GM18505 (cell line): ENCODE results near the gene CANT1.

Experiments
- ATAC-seq: cut with Tn5 transposase; IDR thresholded peaks from one replicate; pipeline ENCODE4 v1.9.1; 2021; ENCODE audit not compliant: unreplicated experiment
- POLR2A ChIP-seq: IDR thresholded peaks from 4 replicates; pipeline ENCODE4 v1.6.1; 2011; ENCODE audit warnings: borderline replicate concordance; ENCODE audit not compliant: insufficient read depth, insufficient read length; ENCODE audit errors: extremely low read depth

The CANT1 gene

GRCh38 chr17:78997231-78997741 is 12.3 kb downstream of the CANT1 start:
- TF ChIP-seq POLR2A, result no peak
- no peak for ATAC-seq

- no peak for ATAC-seq
- TF ChIP-seq POLR2A, result no peak
Measured at GRCh38 chr17:78996781-78997201, 12.8 kb downstream of the CANT1 start.

DNA sequence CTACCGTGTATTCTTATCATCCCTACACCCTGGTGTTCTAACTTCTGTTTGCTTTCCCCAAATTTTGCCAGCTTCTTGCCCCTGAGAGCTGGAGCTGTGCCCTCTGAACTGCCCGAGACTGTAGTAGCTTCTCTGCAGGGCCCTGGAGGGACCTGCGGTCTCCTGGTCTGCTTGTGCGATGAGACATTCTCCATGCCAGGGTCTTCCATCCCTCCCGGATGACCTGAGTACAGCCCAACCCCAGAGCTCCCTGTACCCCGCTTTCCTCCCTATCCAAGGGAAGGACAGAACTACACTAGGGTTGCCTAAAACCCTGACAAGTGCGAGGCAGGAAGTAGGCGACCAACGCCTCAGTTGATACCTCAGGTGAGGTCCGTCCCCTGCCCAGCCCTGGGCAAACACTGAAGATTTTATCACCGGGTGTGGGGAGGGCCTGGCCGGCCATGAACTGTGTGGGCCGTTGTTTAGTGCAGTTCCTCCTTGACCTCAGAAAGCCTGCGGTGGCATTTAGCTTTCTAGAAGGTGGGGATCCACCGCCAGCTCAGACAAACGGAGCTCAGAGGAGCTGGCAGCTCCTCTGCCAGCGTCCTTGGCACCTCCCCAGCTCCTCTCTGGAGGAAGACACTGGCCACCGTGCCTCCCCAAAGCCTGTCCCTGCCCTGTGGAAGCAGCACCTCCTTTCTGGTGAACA is 13.7 kb downstream of the CANT1 start:
- TF ChIP-seq POLR2A, result no peak

DNA sequence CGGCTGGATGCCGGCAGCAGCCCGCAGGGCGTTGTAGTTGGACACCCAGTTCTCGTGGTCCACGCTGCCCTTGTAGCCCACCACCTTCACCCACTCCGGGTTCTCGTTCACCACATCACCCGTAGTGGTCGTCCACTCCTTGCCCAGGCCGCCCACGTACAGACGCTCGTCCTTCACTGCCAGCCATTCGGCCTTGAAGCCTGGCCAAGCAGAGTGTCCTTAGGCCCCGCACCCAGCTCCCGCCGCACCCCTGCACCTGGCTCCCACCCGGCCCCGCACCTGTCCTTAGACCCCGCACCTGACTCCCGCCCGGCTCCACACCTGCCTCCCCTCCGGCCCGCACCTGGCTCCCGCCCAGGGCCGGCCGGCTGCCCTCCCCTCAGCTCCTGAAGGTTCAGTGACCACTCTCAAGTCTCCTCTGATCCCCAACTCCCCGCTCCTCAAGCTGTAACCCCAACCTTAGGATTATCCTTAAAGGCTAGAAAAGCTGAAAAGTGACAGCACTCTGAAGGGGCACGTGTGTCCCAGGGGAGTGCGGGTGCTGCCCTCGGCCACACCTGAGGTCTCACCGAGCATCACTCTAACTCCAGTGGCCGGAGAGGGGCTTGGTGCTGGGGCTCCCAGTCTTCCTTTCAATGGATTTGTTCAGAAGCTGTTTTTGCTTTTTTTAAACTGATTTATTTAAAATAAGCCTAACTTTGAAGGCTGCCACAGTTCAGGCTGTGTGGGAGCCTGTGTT is 14.4 kb downstream of the CANT1 start:
- TF ChIP-seq POLR2A, result no peak
- ATAC-seq, result no peak

More for the DNA sequence above, 13.7 kb downstream of the CANT1 start:
- no peak for ATAC-seq

DNA sequence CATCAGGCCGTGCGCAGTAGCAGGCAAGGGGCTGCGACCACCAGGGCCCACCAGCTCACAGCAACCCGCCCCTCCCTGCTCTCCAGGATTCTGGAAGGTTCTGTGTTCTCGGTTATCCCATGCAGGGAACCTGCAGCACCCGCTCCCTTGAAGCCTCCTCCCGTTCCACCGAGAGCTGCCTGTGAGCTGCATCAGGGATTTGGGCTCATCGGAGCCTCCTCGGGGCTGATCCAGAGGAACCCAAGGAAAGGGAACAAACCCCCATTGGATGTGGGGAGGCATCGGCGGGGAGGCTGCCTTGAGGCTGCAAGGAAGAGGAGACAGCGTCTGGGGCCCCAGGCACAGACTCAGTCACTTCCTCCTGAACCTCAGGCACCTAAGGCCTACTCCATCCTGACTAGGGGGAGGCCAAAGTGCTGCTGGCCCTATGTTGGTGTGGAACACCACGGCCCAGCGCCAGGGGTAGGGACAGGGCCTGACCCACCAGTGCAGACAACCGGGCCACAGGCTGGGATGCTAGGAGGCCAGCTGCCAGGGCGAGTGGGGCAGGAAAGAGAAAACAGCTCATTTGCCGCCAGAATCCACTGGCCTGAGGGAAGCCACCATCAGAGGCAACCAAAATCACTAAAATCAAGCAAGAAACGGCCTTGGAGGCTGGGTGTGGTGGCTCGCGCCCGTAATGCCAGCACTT is 15.4 kb downstream of the CANT1 start:
- TF ChIP-seq POLR2A, result no peak
- ATAC-seq, result no peak

DNA sequence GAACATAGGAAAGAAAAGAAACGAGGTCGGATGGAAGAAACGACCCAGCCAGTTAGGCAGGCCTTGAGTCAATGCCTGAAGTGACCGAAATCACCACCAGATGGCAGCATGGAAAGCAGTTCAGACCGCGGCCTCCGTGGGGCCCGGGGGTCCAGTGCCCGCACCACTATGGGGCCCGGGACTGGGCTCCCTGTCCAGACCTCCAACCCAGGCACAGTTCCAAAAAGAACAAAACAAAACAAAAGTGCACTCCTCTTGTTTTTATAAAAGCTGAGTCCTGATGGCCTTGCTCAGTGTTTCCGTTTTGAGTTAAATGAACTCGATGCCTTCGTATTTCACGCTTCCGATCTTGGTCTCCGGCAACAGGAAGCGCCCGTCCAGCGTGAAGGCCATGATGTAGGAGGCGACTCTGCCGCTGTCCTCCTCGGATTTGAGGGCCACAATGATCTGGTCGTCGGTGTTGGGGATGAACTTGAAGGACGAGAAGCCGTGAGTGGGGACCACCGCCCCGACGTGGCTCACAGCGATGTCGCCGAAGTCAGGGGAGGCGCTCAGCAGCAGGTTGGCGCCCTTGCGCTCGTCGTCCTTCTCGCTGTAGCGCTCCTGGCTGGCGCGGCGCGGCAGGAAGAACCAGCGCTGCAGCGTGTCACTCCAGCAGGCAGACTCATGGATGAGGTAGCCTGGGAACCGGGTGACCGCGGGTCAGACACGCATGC is 16.2 kb downstream of the CANT1 start:
- no peak for TF ChIP-seq POLR2A
- no peak for ATAC-seq

GRCh38 chr17:78992542-78993212 is 16.9 kb downstream of the CANT1 start:
- ATAC-seq, result no peak
- TF ChIP-seq POLR2A, result no peak

- no peak for ATAC-seq
- TF ChIP-seq POLR2A, result no peak
Measured at GRCh38 chr17:78991906-78992532, 17.5 kb downstream of the CANT1 start.

DNA sequence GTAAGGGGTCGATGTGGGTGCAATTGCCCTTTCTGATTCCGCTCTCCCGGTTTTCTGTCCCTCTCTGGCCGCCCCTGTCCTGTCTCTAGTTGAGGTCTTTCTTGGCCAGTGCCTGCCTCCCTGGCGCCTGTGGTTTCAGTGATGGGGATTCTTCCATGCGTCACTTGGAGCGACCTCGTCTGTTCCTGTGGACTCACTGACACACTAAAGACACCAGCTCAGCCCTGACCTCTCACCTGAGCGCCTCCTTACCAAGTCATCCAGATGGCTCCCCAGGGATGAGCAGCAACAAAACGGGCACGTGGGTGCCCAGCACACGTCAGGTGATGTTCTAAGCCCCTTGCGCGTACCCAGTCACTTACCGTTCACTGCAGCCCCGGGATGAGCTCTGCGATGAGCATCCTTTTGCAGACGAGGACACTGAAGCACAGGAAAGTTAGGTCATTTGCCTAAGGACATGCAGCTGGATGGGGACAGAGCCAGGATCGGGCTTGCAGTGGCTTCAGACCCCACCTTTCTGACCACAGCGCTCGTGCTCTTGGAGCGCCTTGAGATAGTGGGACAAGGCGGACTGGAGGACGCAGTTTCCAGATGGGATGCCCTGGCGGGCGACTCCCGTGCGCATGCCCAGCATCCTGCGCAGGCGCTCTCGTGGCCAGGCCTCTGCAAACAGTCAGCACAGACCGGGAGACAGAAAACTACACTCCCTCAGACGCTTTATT is 18.4 kb downstream of the CANT1 start:
- no peak for TF ChIP-seq POLR2A
- no peak for ATAC-seq

DNA sequence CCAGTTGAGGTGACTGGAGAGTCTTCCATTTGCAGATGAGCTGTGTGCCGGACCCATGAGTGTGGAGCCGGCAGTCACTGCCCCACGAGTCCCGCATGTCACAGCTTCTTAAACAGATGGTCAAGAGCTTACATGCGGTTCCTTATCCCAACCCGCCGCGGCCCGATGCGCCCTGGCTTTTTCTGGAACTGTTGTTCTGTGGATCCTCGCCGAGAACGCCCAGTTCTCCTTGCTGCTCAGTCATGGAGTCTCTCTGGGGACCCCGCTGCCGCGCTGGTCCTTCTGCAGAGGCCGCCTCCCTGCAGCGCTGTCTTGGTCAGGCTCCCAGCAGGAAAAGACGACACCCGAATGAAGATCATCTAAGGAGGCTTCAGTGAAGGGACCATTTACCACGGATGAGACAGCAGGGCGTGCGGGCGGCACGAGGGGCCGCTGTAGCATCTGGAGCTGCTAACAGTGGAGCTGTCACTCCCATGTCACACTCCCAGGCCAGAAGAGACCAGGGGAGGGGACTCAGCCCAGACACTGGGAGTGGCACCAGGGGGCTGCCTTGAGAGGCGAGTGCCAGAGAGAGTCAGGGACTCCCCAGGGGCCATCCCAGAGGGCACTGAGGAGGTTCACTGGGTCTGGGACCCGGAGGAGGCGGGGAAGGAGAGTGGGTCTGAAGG is 19.1 kb downstream of the CANT1 start:
- no peak for TF ChIP-seq POLR2A

GRCh38 chr17:78988152-78988551 is 21.4 kb downstream of the CANT1 start:
- no peak for ATAC-seq
- TF ChIP-seq POLR2A, result no peak

More for the DNA sequence above, 19.1 kb downstream of the CANT1 start:
- no peak for ATAC-seq
